Activated naive CD4-positive, alpha-beta T cell treated with anti-CD3 and anti-CD28 coated beads, Interleukin-2, amount 10 ng/mL, durations not matched to agents 7 days and 5 days (primary cell): ENCODE results near the gene KRT73.
A peak's percentile ranks its signal among the peaks of the same experiment; 100 is the strongest.

Experiments
- CTCF ChIA-PET: fragments of 350-600 bp; sonication (Branson Sonifier 250); formaldehyde crosslinking; loops from one replicate; lab custom pipeline; 2021; ENCODE audit warnings: antibody characterized with exemption; lab: Charles Lee
- DNase-seq: peaks from one replicate; pipeline ENCODE4 v3.0.0-alpha.2; 2020
- H3K27ac Mint-ChIP-seq: one replicate; pipeline ENCODE4 v1.8.0; 2021; ENCODE audit warnings: mild to moderate bottlenecking, moderate library complexity, mixed read lengths
- H3K27me3 Mint-ChIP-seq: one replicate; pipeline ENCODE4 v1.8.0; 2021; ENCODE audit warnings: mild to moderate bottlenecking, mixed read lengths
- H3K36me3 Mint-ChIP-seq: one replicate; pipeline ENCODE4 v1.8.0; 2021; ENCODE audit warnings: mixed read lengths
- H3K4me1 Mint-ChIP-seq: one replicate; pipeline ENCODE4 v1.8.0; 2021; ENCODE audit warnings: mixed read lengths
- H3K4me3 Mint-ChIP-seq: one replicate; pipeline ENCODE4 v1.8.0; 2021; ENCODE audit warnings: mild to moderate bottlenecking, moderate library complexity, mixed read lengths
- H3K9me3 Mint-ChIP-seq: one replicate; pipeline ENCODE4 v1.8.0; 2021; ENCODE audit warnings: mixed read lengths

Gene KRT73

GRCh38 chr12:52608826-52609630 lies 9.3 kb downstream of the KRT73 start:
- Mint-ChIP-seq H3K27ac (peak overlapping the region; percentile 35), H3K27me3 (peaks cover 3% of the 10 kb centered on the region), H3K4me3 (no peak overlapping the region), H3K9me3 (peaks cover 3% of the 10 kb centered on the region), H3K4me1 (peaks cover 87% of the 10 kb centered on the region), H3K36me3 (no peaks in the 10 kb centered on the region)
- peak; percentile 21 for DNase-seq
- CTCF ChIA-PET = interaction anchor here (1.2 to 1.5 kb wide), 2 partner anchors 25 to 40 kb away, joined by 3 to 4 read pairs; no protein-coding TSS in a partner anchor

GRCh38 chr12:52608161-52608560 lies 10.2 kb downstream of the KRT73 start:
- H3K36me3 Mint-ChIP-seq = no peaks in the 10 kb centered on the region
- CTCF ChIA-PET = interaction anchor here (1.2 to 1.5 kb wide), 2 partner anchors 25 to 41 kb away, joined by 3 to 4 read pairs; no protein-coding TSS in a partner anchor
- peaks cover 3% of the 10 kb centered on the region for H3K27me3 Mint-ChIP-seq
- no peak overlapping the region for H3K4me3 Mint-ChIP-seq
- peaks cover 87% of the 10 kb centered on the region for H3K4me1 Mint-ChIP-seq
- H3K9me3 Mint-ChIP-seq = peaks cover 3% of the 10 kb centered on the region
- no peak for DNase-seq
- H3K27ac Mint-ChIP-seq = peak overlapping the region; percentile 35

GRCh38 chr12:52607314-52607713 lies 11.0 kb downstream of the KRT73 start:
- H3K27ac Mint-ChIP-seq = no peak overlapping the region
- no peak overlapping the region for H3K4me3 Mint-ChIP-seq
- no peak for DNase-seq
- H3K27me3 Mint-ChIP-seq = peaks cover 3% of the 10 kb centered on the region
- H3K4me1 Mint-ChIP-seq = peaks cover 84% of the 10 kb centered on the region
- no peaks in the 10 kb centered on the region for H3K36me3 Mint-ChIP-seq
- H3K9me3 Mint-ChIP-seq = peaks cover 3% of the 10 kb centered on the region
- CTCF ChIA-PET = no interaction called here

GRCh38 chr12:52606581-52607218 lies 11.7 kb downstream of the KRT73 start:
- Mint-ChIP-seq H3K27ac (no peak overlapping the region), H3K4me3 (no peak overlapping the region), H3K36me3 (no peaks in the 10 kb centered on the region), H3K4me1 (peaks cover 78% of the 10 kb centered on the region), H3K27me3 (peaks cover 7% of the 10 kb centered on the region), H3K9me3 (peaks cover 3% of the 10 kb centered on the region)
- CTCF ChIA-PET = interaction anchor here (0.8 to 1.3 kb wide), 2 partner anchors 259 to 273 kb away, joined by 3 read pairs; no protein-coding TSS in a partner anchor
- DNase-seq = no peak

GRCh38 chr12:52606096-52606495 lies 12.3 kb downstream of the KRT73 start:
- H3K9me3 Mint-ChIP-seq = peaks cover 3% of the 10 kb centered on the region
- peaks cover 72% of the 10 kb centered on the region for H3K4me1 Mint-ChIP-seq
- no peak overlapping the region for H3K27ac Mint-ChIP-seq
- no peak for DNase-seq
- H3K27me3 Mint-ChIP-seq = peaks cover 10% of the 10 kb centered on the region
- H3K36me3 Mint-ChIP-seq = no peaks in the 10 kb centered on the region
- CTCF ChIA-PET = interaction anchor here (0.8 to 1.3 kb wide), 2 partner anchors 259 to 274 kb away, joined by 3 read pairs; no protein-coding TSS in a partner anchor
- H3K4me3 Mint-ChIP-seq = no peak overlapping the region

- peaks cover 3% of the 10 kb centered on the region for H3K9me3 Mint-ChIP-seq
- no peak overlapping the region for H3K27ac Mint-ChIP-seq
- DNase-seq = no peak
- CTCF ChIA-PET = interaction anchor here (1.3 kb wide), 2 partner anchors 22 to 274 kb away, joined by 3 read pairs; no protein-coding TSS in a partner anchor
- no peak overlapping the region for H3K4me3 Mint-ChIP-seq
- H3K36me3 Mint-ChIP-seq = no peaks in the 10 kb centered on the region
- peaks cover 10% of the 10 kb centered on the region for H3K27me3 Mint-ChIP-seq
- H3K4me1 Mint-ChIP-seq = peaks cover 67% of the 10 kb centered on the region
Measured at GRCh38 chr12:52605542-52605941, 12.8 kb downstream of the KRT73 start.

GRCh38 chr12:52604859-52605258 lies 13.5 kb downstream of the KRT73 start:
- Mint-ChIP-seq H3K4me1 (peaks cover 60% of the 10 kb centered on the region), H3K27me3 (peaks cover 16% of the 10 kb centered on the region), H3K9me3 (peaks cover 3% of the 10 kb centered on the region), H3K36me3 (no peaks in the 10 kb centered on the region), H3K4me3 (no peak overlapping the region), H3K27ac (no peak overlapping the region)
- CTCF ChIA-PET = interaction anchor here (1.3 kb wide), 1 partner anchor 21 kb away, joined by 3 read pairs; no protein-coding TSS in a partner anchor
- DNase-seq = peak; percentile 20

GRCh38 chr12:52603314-52603713 lies 15.0 kb downstream of the KRT73 start:
- peaks cover 3% of the 10 kb centered on the region for H3K9me3 Mint-ChIP-seq
- H3K4me3 Mint-ChIP-seq = no peak overlapping the region
- H3K27ac Mint-ChIP-seq = no peak overlapping the region
- DNase-seq = peak; percentile 47
- no peaks in the 10 kb centered on the region for H3K36me3 Mint-ChIP-seq
- CTCF ChIA-PET = no interaction called here
- peaks cover 29% of the 10 kb centered on the region for H3K27me3 Mint-ChIP-seq
- peaks cover 44% of the 10 kb centered on the region for H3K4me1 Mint-ChIP-seq

- H3K27ac Mint-ChIP-seq = no peak overlapping the region
- H3K4me3 Mint-ChIP-seq = no peak overlapping the region
- peaks cover 40% of the 10 kb centered on the region for H3K4me1 Mint-ChIP-seq
- H3K36me3 Mint-ChIP-seq = no peaks in the 10 kb centered on the region
- CTCF ChIA-PET = no interaction called here
- H3K27me3 Mint-ChIP-seq = peaks cover 34% of the 10 kb centered on the region
- H3K9me3 Mint-ChIP-seq = peaks cover 3% of the 10 kb centered on the region
- DNase-seq = no peak
Measured at GRCh38 chr12:52602552-52602951, 15.8 kb downstream of the KRT73 start.

GRCh38 chr12:52601671-52602070 lies 16.7 kb downstream of the KRT73 start:
- peaks cover 34% of the 10 kb centered on the region for H3K4me1 Mint-ChIP-seq
- H3K4me3 Mint-ChIP-seq = no peak overlapping the region
- peaks cover 3% of the 10 kb centered on the region for H3K9me3 Mint-ChIP-seq
- CTCF ChIA-PET = no interaction called here
- H3K27me3 Mint-ChIP-seq = peaks cover 34% of the 10 kb centered on the region
- H3K27ac Mint-ChIP-seq = no peak overlapping the region
- DNase-seq = no peak
- H3K36me3 Mint-ChIP-seq = no peaks in the 10 kb centered on the region

- DNase-seq = no peak
- Mint-ChIP-seq H3K36me3 (no peaks in the 10 kb centered on the region), H3K4me1 (peaks cover 32% of the 10 kb centered on the region), H3K27me3 (peaks cover 34% of the 10 kb centered on the region), H3K4me3 (no peak within 1 kb of the TSS), H3K9me3 (peaks cover 3% of the 10 kb centered on the region), H3K27ac (no peak within 1 kb of the TSS)
- CTCF ChIA-PET = no interaction called here
Measured at GRCh38 chr12:52600941-52601481, 17.3 kb downstream of the KRT73 start, which contains the start of gene KRT72. Gene KRT72 (minus strand): TSS chr12:52601463. CDS start chr12:52601452, 11 bp downstream.

- DNase-seq = no peak
- no peak overlapping the region for H3K27ac Mint-ChIP-seq
- peaks cover 34% of the 10 kb centered on the region for H3K27me3 Mint-ChIP-seq
- H3K4me1 Mint-ChIP-seq = peaks cover 27% of the 10 kb centered on the region
- no peaks in the 10 kb centered on the region for H3K36me3 Mint-ChIP-seq
- H3K4me3 Mint-ChIP-seq = no peak overlapping the region
- peaks cover 3% of the 10 kb centered on the region for H3K9me3 Mint-ChIP-seq
- CTCF ChIA-PET = interaction anchor here (0.6 kb wide), 1 partner anchor 39 kb away, joined by 3 read pairs; no protein-coding TSS in a partner anchor
Measured at GRCh38 chr12:52600475-52600874, 17.9 kb downstream of the KRT73 start.

- Mint-ChIP-seq H3K27ac (no peak overlapping the region), H3K27me3 (peaks cover 34% of the 10 kb centered on the region), H3K36me3 (no peaks in the 10 kb centered on the region), H3K9me3 (peaks cover 2% of the 10 kb centered on the region), H3K4me3 (no peak overlapping the region), H3K4me1 (peaks cover 24% of the 10 kb centered on the region)
- DNase-seq = no peak
- CTCF ChIA-PET = interaction anchor here (0.6 kb wide), 1 partner anchor 40 kb away, joined by 3 read pairs; no protein-coding TSS in a partner anchor
Measured at GRCh38 chr12:52600071-52600470, 18.3 kb downstream of the KRT73 start.

GRCh38 chr12:52598966-52599365 lies 19.4 kb downstream of the KRT73 start:
- CTCF ChIA-PET = interaction anchor here (1.0 kb wide), 1 partner anchor 8 kb away, joined by 3 read pairs; no protein-coding TSS in a partner anchor
- Mint-ChIP-seq H3K4me1 (peaks cover 13% of the 10 kb centered on the region), H3K27ac (no peak overlapping the region)

More at GRCh38 chr12:52598966-52599365, 19.4 kb downstream of the KRT73 start:
- DNase-seq = no peak
- Mint-ChIP-seq H3K9me3 (no peaks in the 10 kb centered on the region), H3K4me3 (no peak overlapping the region), H3K27me3 (peaks cover 34% of the 10 kb centered on the region), H3K36me3 (no peaks in the 10 kb centered on the region)
